Left lung (tissue), 10 donors: Measurements from ENCODE around the gene RNF34. TPM values are rescaled to one million over a fixed set of nuclear protein-coding genes. Genes with fewer than 3 reads are reported as not detected.

Source experiments
- ATAC-seq: fragments of 200-7000 bp; cut with Tn5 transposase; one replicate; pipeline ENCODE4 v1.9.1; 2020; ENCODE audit warnings: moderate library complexity
- DNase-seq, 4 donors: peaks; one replicate each; pipeline ENCODE4 v3.0.0-alpha.2; 2013 to 2020
- H3K27ac ChIP-seq, 2 donors: fragments of 200-600 bp; sonication (generic) in 1 of 2; one replicate each; pipeline versions ENCODE4 v1.5.0 to v1.8.0; 2020 to 2021
- H3K27me3 ChIP-seq, 2 donors: fragments of 200-600 bp; sonication (generic) in 1 of 2; one replicate each; pipeline versions ENCODE4 v1.5.0 to v1.8.0; 2020 to 2021
- H3K36me3 ChIP-seq, 2 donors: fragments of 200-600 bp; sonication (generic) in 1 of 2; one replicate each; pipeline versions ENCODE4 v1.5.0 to v1.8.0; 2020 to 2021
- H3K4me1 ChIP-seq, 2 donors: fragments of 200-600 bp; one replicate each; pipeline ENCODE4 v1.8.0; 2021
- H3K4me3 ChIP-seq, 2 donors: fragments of 200-600 bp; sonication (generic) in 1 of 2; one replicate each; pipeline versions ENCODE4 v1.5.0 to v1.8.0; 2020 to 2021; ENCODE audit warnings: mild to moderate bottlenecking in 1 of 2
- H3K9me3 ChIP-seq, 2 donors: fragments of 200-600 bp; sonication (generic) in 1 of 2; one replicate each; pipeline versions ENCODE4 v1.5.0 to v1.8.0; 2020 to 2021
- intact Hi-C, 2 donors: fragments of 100-400 bp; cut with DNase I; formaldehyde crosslinking; loops; one replicate each; pipeline versions ENCODE4 v1.11.2 to v1.14.2; 2022
- polyA plus RNA-seq, 6 donors: library from polyadenylated mRNA; unstranded; fragments of 120-200 nt; gene quantifications; one replicate each; pipeline ENCODE4 v1.2.1, GENCODE V29; 2013; ENCODE audit not compliant: insufficient read length in 6 of 6
- total RNA-seq, 2 donors: library from RNA; stranded (reverse); fragmentation: NEBNext Ultra II Directional; extraction: Animal tissue kit (Norgen Biotek cat#: 25700); gene quantifications; one replicate each; pipeline ENCODE4 v1.2.1, GENCODE V29; 2021
- TF ChIP-seq, protein P1 (sequence below), 2 donors: fragments of 200-600 bp; sonication (generic) in 1 of 2; IDR thresholded peaks; one replicate each; pipeline versions ENCODE4 v1.5.0 to v1.8.0; 2021; ENCODE audit warnings: antibody characterized with exemption in 2 of 2
- donor health status: DM: no; HTN: yes; CAD: no.
- donor health status: DM: no; HTN: no; CAD: no.

Gene RNF34
- total and polyA plus RNA-seq, 8 donors, result 26.1 to 40.2 (median 36.8) TPM

DNA sequence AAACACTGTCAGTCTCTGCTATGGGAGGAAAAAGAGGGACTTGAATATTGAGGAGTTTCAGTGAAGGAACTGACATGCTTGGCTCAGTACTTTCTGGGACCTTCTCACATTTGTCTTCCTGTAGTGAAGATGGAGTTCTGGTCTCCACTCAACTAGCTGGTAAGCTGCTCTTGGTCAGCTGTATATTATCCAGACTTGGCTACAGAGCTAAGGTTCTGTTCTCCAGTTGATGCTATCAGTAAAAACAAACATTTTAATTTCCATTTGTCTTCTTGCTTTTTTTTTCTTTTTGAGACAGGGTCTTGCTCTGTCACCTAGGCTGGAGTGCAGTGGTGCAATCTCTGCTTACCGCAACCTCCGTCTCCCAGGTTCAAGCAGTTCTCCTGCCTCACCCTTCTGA lies 5.3 kb downstream of the RNF34 start:
- ATAC-seq (no peak), DNase-seq (no peak)
- no peaks in the 10 kb centered on the region for H3K9me3 ChIP-seq
- H3K4me1 ChIP-seq, result peaks cover 6 to 19% of the 10 kb centered on the region in 2 donors
- no peak overlapping the region for H3K27ac ChIP-seq
- peaks cover 0 to 37% of the 10 kb centered on the region in 2 donors for H3K36me3 ChIP-seq
- H3K4me3 ChIP-seq, result no peak overlapping the region
- intact Hi-C loops, result no loop called here
- TF ChIP-seq, protein P1, sequence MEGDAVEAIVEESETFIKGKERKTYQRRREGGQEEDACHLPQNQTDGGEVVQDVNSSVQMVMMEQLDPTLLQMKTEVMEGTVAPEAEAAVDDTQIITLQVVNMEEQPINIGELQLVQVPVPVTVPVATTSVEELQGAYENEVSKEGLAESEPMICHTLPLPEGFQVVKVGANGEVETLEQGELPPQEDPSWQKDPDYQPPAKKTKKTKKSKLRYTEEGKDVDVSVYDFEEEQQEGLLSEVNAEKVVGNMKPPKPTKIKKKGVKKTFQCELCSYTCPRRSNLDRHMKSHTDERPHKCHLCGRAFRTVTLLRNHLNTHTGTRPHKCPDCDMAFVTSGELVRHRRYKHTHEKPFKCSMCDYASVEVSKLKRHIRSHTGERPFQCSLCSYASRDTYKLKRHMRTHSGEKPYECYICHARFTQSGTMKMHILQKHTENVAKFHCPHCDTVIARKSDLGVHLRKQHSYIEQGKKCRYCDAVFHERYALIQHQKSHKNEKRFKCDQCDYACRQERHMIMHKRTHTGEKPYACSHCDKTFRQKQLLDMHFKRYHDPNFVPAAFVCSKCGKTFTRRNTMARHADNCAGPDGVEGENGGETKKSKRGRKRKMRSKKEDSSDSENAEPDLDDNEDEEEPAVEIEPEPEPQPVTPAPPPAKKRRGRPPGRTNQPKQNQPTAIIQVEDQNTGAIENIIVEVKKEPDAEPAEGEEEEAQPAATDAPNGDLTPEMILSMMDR (IDR thresholded peaks at IDR 0.05), result no peak
- H3K27me3 ChIP-seq, result no peaks in the 10 kb centered on the region

DNA sequence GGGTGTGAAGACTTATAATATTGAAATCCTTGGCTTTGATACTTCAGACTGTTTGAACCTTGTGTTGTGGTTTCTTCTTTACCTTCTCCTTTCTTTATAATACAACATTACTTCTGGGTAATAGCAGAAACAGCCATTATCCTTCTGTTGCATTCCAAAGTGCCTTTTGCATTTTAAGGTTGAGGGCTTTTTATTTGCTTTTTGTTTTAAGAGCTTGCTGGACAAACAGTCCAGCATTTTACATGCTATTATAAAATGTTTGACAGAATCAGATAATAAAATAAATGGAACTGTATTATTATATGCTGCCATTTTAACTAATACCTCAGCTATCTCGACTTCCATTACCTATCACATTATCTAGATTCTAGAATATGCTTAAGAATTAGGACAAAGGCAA lies 14.0 kb downstream of the RNF34 start:
- TF ChIP-seq, protein P1 (IDR thresholded peaks at IDR 0.05), result no peak

DNA sequence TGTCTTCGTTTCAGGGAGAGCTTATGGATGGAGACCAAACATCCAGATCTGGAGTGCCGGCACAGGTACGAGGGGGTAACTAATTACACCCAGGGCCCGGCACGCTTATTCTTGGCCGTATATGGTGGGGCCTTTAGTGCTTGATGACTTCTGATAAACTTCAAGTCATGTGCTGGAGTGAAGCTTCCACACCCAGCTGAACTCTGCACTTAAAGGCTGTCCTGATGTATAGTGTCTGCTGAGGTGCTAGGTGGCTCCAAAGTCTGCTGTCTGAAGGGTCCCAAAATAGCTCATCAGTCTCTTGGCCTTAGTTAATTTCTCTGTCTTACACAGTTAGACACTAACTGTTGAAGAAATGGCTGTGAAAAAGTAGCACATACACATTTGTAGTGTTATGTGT lies 17.9 kb downstream of the RNF34 start:
- TF ChIP-seq, protein P1 (IDR thresholded peaks at IDR 0.05), result no peak
- no peak overlapping the region for H3K27ac ChIP-seq
- ATAC-seq, result no peak
- no peak for DNase-seq
- no peak overlapping the region for H3K4me3 ChIP-seq
- H3K9me3 ChIP-seq, result no peaks in the 10 kb centered on the region
- intact Hi-C loops, result no loop called here
- peaks cover 0 to 83% of the 10 kb centered on the region in 2 donors for H3K36me3 ChIP-seq
- no peaks in the 10 kb centered on the region for H3K4me1 ChIP-seq
- H3K27me3 ChIP-seq, result no peaks in the 10 kb centered on the region

More for the DNA sequence above, 14.0 kb downstream of the RNF34 start:
- no peak overlapping the region for H3K27ac ChIP-seq
- H3K9me3 ChIP-seq, result no peaks in the 10 kb centered on the region
- no peaks in the 10 kb centered on the region for H3K4me1 ChIP-seq
- no peak for DNase-seq
- H3K4me3 ChIP-seq, result no peak overlapping the region
- intact Hi-C loops, result no loop called here
- H3K36me3 ChIP-seq, result peaks cover 0 to 44% of the 10 kb centered on the region in 2 donors
- no peaks in the 10 kb centered on the region for H3K27me3 ChIP-seq
- ATAC-seq, result no peak

DNA sequence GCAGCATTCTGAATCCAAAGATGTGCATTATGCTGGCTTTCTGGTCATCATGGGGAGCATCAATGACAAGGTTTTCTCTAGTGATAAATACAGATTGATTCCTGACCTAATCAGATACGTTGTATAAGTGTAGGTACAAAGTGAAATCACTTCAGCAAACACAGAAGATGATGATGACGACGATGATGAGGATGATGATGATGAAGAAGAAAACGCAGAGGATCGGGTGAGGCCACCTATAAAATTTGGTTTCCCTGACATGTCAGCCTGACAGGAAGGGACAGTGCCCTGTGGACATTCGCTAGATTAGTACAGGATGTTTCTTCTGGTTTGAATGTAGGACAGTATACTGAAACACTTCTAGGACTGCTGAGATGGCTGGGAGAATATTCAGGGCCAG lies 20.2 kb downstream of the RNF34 start:
- H3K27me3 ChIP-seq, result no peaks in the 10 kb centered on the region
- ATAC-seq (no peak), DNase-seq (no peak)
- H3K27ac ChIP-seq, result no peak overlapping the region
- no peaks in the 10 kb centered on the region for H3K9me3 ChIP-seq
- intact Hi-C loops, result no loop called here
- H3K36me3 ChIP-seq, result peaks cover 0 to 97% of the 10 kb centered on the region in 2 donors
- TF ChIP-seq, protein P1 (IDR thresholded peaks at IDR 0.05), result no peak
- H3K4me1 ChIP-seq, result peaks cover 0 to 11% of the 10 kb centered on the region in 2 donors
- H3K4me3 ChIP-seq, result no peak overlapping the region

DNA sequence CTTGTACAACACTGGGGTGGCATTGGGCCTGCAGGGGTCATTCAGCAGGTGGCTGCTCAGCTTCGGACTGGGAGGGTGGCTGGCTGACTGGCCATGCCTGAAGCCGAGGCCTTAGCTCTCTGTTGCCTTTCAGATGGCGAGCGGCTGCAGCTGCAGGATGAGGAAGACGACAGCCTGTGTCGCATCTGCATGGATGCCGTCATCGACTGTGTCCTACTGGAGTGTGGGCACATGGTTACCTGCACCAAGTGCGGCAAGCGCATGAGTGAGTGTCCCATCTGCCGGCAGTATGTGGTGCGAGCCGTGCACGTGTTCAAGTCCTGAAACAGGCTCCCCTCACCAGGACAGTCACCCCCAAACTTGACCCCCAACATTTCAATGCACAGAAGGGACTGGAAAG lies 23.3 kb downstream of the RNF34 start:
- Histone ChIP-seq H3K36me3 (peaks cover 0 to 99% of the 10 kb centered on the region in 2 donors), H3K9me3 (no peaks in the 10 kb centered on the region), H3K27ac (no peak overlapping the region), H3K4me1 (peaks cover 0 to 29% of the 10 kb centered on the region in 2 donors), H3K4me3 (no peak overlapping the region), H3K27me3 (no peaks in the 10 kb centered on the region)
- DNase-seq (no peak), ATAC-seq (no peak)
- TF ChIP-seq, protein P1 (IDR thresholded peaks at IDR 0.05), result no peak
- intact Hi-C loops, result no loop called here
